HFF-Myc (cell line): ENCODE results near the gene SYPL1.

Source experiments
- DNase-seq: peaks from one replicate; pipeline ENCODE4 v3.0.0-alpha.2; 2011; ENCODE audit warnings: low read depth; ENCODE audit errors: extremely low read depth
- H3K4me3 ChIP-seq: replicated peaks from 2 replicates; pipeline ENCODE4 v1.5.1; 2011; ENCODE audit warnings: low read depth, mild to moderate bottlenecking, control low read depth, low read length
- TF ChIP-seq, protein P1 (sequence below): IDR thresholded peaks from 2 replicates; pipeline ENCODE4 v1.5.1; 2012; ENCODE audit warnings: mild to moderate bottlenecking, low read depth, low read length, control low read depth; ENCODE audit errors: missing control alignments

Gene SYPL1

DNA sequence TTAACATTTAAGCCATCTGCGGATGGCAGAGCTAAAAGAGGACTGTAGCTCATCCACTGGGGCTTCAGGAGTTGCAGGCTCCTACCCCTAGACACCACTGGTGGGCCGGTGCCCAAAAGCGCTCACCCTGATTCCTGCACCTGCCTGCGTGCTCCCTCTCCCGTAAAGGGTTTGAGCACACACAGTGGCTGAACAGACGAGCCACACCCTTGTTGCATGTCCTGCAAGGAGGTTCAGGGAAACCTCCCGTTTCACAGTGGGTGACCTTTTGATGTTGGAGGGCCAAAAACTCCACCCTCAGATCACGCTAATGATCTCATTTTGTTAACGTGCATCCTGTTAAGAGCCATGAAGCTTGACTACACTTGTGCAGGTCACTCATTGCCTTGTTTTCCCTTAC, 37.9 kb downstream of the SYPL1 start:
- no peak for DNase-seq
- no peak overlapping the region for H3K4me3 ChIP-seq
- TF ChIP-seq, protein P1, sequence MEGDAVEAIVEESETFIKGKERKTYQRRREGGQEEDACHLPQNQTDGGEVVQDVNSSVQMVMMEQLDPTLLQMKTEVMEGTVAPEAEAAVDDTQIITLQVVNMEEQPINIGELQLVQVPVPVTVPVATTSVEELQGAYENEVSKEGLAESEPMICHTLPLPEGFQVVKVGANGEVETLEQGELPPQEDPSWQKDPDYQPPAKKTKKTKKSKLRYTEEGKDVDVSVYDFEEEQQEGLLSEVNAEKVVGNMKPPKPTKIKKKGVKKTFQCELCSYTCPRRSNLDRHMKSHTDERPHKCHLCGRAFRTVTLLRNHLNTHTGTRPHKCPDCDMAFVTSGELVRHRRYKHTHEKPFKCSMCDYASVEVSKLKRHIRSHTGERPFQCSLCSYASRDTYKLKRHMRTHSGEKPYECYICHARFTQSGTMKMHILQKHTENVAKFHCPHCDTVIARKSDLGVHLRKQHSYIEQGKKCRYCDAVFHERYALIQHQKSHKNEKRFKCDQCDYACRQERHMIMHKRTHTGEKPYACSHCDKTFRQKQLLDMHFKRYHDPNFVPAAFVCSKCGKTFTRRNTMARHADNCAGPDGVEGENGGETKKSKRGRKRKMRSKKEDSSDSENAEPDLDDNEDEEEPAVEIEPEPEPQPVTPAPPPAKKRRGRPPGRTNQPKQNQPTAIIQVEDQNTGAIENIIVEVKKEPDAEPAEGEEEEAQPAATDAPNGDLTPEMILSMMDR = no peak

DNA sequence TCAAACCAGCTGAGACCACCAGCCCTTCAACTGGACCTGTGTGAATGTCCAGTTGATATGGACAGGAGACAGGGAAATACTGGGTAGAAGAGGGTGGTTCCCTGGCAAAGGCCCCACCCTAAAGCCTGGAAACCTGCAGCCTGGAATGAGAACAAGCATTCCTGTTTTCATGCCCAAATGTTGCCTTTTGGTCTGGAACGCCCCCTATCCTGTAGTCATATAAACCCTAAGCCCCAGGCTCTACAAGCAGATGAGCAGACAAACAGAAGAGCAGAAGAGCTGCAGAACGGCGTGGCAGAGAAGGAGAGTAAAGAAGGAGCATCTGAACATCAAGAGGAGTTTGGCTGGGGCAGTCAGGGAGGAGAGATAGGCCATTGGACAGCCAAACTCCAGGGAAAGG, 38.4 kb downstream of the SYPL1 start:
- no peak for DNase-seq
- no peak overlapping the region for H3K4me3 ChIP-seq
- TF ChIP-seq, protein P1 = no peak

GRCh38 chr7:106072715-106073091, 39.4 kb downstream of the SYPL1 start:
- TF ChIP-seq, protein P1 = no peak
- no peak for DNase-seq
- H3K4me3 ChIP-seq = no peak overlapping the region

GRCh38 chr7:106071999-106072714, 40.0 kb downstream of the SYPL1 start:
- TF ChIP-seq, protein P1 = no peak
- no peak for DNase-seq
- no peak overlapping the region for H3K4me3 ChIP-seq

- DNase-seq = no peak
- TF ChIP-seq, protein P1 = no peak
- no peak overlapping the region for H3K4me3 ChIP-seq
Observed at GRCh38 chr7:106071356-106071998, 40.6 kb downstream of the SYPL1 start.

- DNase-seq = no peak
- H3K4me3 ChIP-seq = no peak overlapping the region
Observed at GRCh38 chr7:106070567-106071254, 41.4 kb downstream of the SYPL1 start.

More at GRCh38 chr7:106070567-106071254, 41.4 kb downstream of the SYPL1 start:
- TF ChIP-seq, protein P1 = no peak
